ENCODE data around the gene POLD2. TPM values are rescaled to one million over a fixed set of nuclear protein-coding genes. Genes with fewer than 3 reads are reported as not detected.

Gene POLD2
- total RNA-seq, 1 experiment from 2014 or later = 131 TPM

GRCh38 chr7:44081266-44081748, 42.0 kb downstream of the POLD2 start:
- no peak overlapping the region for H3T11ph ChIP-seq (ENCODE audit: low read length)
- Mint-ChIP-seq H3K9me3 (no peaks in the 10 kb centered on the region), H3K27ac (no peak overlapping the region), H3K27me3 (ENCODE audit: low read depth) (peaks cover 16% of the 10 kb centered on the region), H3K36me3 (ENCODE audit: insufficient read depth in 1 of 3, low read depth in 3 of 3) (peaks cover 15 to 38% (median 34%) of the 10 kb centered on the region in 3 experiments), H3K4me3 (peak overlapping the region; percentile 82 to 85), H3K4me1 (peaks cover 12 to 23% of the 10 kb centered on the region in 2 experiments)
- no peak overlapping the region for H3K27ac ChIP-seq (ENCODE audit: insufficient read length, low read depth, low read length)
- H2AK5ac ChIP-seq (ENCODE audit: insufficient read length, low read length) = no peak overlapping the region
- no peak overlapping the region for H2BK120ac ChIP-seq (ENCODE audit: low read depth, low read length, poor library complexity, severe bottlenecking)
- H2AFZ ChIP-seq (ENCODE audit: low read length) = no peak overlapping the region
- H3K23me2 ChIP-seq (ENCODE audit: insufficient read length, low read depth, low read length, poor library complexity, severe bottlenecking) = no peaks in the 10 kb centered on the region
- DNase-seq = no peak
- no peak overlapping the region for H3K14ac ChIP-seq (ENCODE audit: insufficient read depth, low read length)
- no peak overlapping the region for H2BK20ac ChIP-seq (ENCODE audit: low read depth, low read length, poor library complexity, severe bottlenecking)
- H3K18ac ChIP-seq (ENCODE audit: insufficient read length, low read depth, low read length) = no peak overlapping the region
- H2BK12ac ChIP-seq (ENCODE audit: insufficient read length, low read depth, low read length) = no peak overlapping the region
- H3K4me1 ChIP-seq (ENCODE audit: insufficient read depth, low read length) = peaks cover 4% of the 10 kb centered on the region; the same call in 1 of the 2 replicates
- no peak for TF ChIP-seq CTCF (conservative IDR thresholded peaks at IDR 0.05)
- no peak overlapping the region for H3K23ac ChIP-seq (ENCODE audit: insufficient read length, low read depth, low read length)
- WGBS (ENCODE audit: extremely low coverage, insufficient read length, low lambda C conversion rate) = no CpG with 5 or more reads among the region's 9 CpGs
- H3K4me2 ChIP-seq (ENCODE audit: insufficient read depth, insufficient read length, low read length) = peak overlapping the region; percentile 16
- H3K27me3 ChIP-seq (ENCODE audit: insufficient read depth, low read length) = no peaks in the 10 kb centered on the region; the same call in 1 of the 2 replicates
- no peak overlapping the region for H3K9ac ChIP-seq (ENCODE audit: extremely low read depth, insufficient read length, low read length)
- H4K8ac ChIP-seq (replicated peaks; ENCODE audit: insufficient read length, low read depth, low read length) = no peak overlapping the region
- H4K20me1 ChIP-seq (ENCODE audit: control insufficient read depth, insufficient read depth, insufficient read length) = no peaks in the 10 kb centered on the region
- H3K79me1 ChIP-seq (ENCODE audit: insufficient read depth, low read depth, low read length, poor library complexity, severe bottlenecking) = no peaks in the 10 kb centered on the region
- H3K9me3 ChIP-seq (ENCODE audit: control insufficient read depth, low read depth, low read length) = no peaks in the 10 kb centered on the region
- no peak overlapping the region for H4K5ac ChIP-seq (ENCODE audit: insufficient read length, low read depth, low read length)
- H2BK15ac ChIP-seq (ENCODE audit: low read depth, low read length) = no peak overlapping the region
- H2BK5ac ChIP-seq (ENCODE audit: insufficient read length, low read length) = no peak overlapping the region
- no peak overlapping the region for H3K56ac ChIP-seq (ENCODE audit: insufficient read length, low read depth, low read length)
- H3K4ac ChIP-seq (ENCODE audit: low read depth, low read length) = no peak overlapping the region
- H4K91ac ChIP-seq (ENCODE audit: insufficient read length, low read depth, low read length) = no peak overlapping the region
- H3K79me2 ChIP-seq (ENCODE audit: insufficient read depth, low read length) = no peaks in the 10 kb centered on the region
